Erythroblast (primary cell): ENCODE data around the gene SLC35B2.

Experiments used
- DNase-seq, 2 experiments: peaks; one replicate each; lab custom pipeline; 2025; lab: John Stamatoyannopoulos, UW
- GATA1 ChIP-seq: IDR thresholded peaks from 2 replicates; pipeline ENCODE4 v1.6.1; 2011; ENCODE audit warnings: low read depth, mild to moderate bottlenecking, control low read depth, low read length, moderate library complexity
- POLR2A ChIP-seq: IDR thresholded peaks from 2 replicates; pipeline ENCODE4 v1.6.1; 2011; ENCODE audit warnings: mild to moderate bottlenecking, low read length

Gene SLC35B2

DNA sequence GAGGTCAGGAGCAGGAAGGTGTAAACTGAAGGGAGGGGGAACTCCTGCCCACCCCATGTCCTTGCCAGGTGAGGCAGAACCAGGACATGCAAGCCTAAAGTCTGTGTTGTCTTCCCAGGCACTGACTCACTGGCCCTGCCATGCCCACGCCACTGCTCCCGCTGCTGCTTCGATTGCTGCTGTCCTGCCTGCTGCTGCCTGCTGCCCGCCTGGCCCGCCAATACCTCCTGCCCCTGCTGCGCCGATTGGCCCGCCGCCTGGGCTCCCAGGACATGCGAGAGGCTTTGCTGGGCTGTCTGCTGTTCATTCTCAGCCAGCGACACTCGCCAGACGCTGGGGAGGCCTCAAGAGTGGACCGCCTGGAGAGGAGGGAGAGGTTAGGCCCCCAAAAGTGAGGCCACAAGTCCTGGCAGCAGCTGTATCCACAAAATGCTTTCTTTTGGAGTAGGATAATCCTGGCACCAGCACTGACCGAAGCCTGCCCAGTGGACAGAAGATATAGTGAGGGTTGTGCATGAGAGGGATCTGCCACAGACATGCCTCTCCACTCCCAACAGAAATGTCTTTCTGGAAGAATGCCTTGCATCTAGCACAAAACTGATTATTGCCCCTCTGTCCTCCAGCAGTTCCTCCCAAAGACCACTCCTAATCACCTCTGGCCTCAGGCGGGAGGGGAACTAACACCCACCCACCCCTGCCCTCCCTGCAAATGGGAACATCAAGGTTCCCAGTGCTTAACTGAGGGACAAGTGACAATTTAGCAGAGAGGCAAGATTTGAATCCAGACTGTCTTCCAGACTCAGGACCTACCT is 39.8 kb downstream of the SLC35B2 start:
- TF ChIP-seq POLR2A (no peak), GATA1 (no peak)
- no peak for DNase-seq

DNA sequence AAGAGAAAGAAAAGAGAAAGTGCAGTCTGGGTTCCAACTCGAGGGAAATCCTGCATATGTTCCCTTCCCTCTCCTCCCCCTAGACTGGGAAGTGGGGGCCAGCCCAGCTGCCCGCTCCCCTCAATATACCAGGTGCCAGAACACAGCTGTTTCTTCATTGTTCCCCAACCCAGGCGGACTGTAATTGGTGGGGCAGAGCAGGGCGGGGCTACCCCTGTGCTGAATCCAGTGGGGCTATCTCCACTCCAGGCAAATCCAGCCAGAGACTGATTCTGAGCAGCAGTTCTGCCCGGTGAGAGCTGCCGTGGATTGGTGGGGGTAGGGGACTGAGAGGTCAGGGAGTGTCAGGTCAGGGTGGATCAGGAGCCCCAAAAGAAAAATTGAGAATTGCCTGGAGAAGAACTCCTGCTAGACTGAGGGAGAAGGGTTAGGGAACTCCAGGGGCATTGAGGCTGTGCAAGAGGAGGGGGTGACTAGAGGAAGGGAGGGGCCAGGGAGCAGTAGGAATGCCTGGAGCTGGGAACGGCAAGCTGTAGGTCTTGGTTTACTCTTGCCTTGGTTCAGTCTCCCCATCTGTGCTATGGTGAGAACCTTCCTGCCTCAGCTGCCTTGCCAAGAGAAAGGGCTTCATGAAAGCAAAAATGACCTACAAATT is 40.5 kb downstream of the SLC35B2 start, which contains the start of gene MYMX:
TSS of gene MYMX (plus strand) at position 250 of the 655 bp plus-strand sequence. CDS start 546 bp downstream, outside the sequence.
- TF ChIP-seq POLR2A: no peak
- TF ChIP-seq GATA1: no peak
- DNase-seq: peak in 1 of 2 experiments; percentile 29

DNA sequence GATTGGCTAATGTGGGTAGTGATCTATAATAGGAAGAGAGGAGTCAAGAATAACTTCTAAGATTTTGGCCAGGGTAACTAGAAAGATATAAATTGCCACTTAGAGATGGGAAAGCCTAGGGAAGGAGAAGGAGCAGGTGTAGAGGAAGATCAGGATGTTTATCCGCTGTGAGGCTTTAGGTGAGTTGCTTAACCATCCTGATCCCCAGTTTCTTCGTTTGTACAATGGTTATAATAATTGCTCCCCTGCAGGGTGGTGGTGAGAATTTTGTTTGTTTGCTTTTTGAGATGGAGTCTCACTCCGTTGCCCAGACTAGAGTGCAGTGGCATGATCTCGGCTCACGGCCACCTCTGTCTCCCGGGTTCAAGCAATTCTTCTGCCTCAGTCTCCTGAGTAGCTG is 43.0 kb downstream of the SLC35B2 start:
- TF ChIP-seq GATA1 (no peak), POLR2A (no peak)
- no peak for DNase-seq

DNA sequence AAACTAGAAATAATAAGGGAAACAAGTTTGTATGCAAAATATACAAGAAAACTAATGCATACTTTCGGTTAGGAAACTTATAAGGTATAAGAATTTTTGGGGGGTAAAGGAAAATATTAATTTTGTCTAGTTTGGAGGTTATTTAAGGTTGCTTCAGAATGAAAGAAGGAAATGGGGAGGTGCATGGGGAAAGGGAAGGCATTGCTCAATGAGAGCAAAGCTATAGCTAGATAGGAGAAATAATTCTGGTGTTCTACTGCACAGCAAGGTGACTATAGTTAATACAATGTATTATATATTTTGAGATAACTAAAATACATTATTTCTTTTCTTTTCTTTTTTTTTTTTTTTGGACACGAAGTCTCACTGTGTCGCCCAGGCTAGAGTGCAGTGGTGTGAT is 46.0 kb downstream of the SLC35B2 start:
- TF ChIP-seq GATA1: no peak
- TF ChIP-seq POLR2A: no peak
- DNase-seq: no peak

DNA sequence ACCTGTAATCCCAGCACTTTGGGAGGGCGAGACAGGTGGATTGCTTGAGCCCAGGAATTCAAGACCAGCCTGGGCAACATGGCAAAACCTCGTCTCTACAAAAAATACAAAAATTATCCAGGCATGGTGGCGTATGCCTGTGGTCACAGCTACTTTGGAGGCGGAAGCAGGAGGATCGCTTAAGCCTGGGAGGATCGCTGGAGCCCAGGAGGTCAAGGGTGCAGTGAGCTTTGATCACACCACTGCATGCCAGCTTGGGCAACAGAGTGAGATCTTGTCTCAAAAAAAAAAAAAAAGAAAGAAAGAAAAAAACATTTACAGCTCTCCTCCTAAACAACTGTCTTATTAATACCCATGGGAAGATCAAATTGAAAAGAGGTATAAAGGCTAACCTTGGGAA is 49.4 kb downstream of the SLC35B2 start:
- TF ChIP-seq POLR2A (no peak), GATA1 (no peak)
- DNase-seq: no peak
